Stomach (tissue), 9 donors: ENCODE data around the gene DNASE1L2. TPM values are rescaled to one million over a fixed set of nuclear protein-coding genes. Genes with fewer than 3 reads are reported as not detected.

Source experiments
- DNase-seq, 2 donors: peaks; one replicate each; pipeline versions ENCODE4 v3.0.0 to v3.0.0-alpha.2; 2013 to 2019
- H3K27ac ChIP-seq, 5 donors: fragments of 200-600 bp in 4 of 5; sonication (generic) in 4 of 5; one replicate each; pipeline ENCODE4 v1.5.1; 2013 to 2019; ENCODE audit warnings: mild to moderate bottlenecking in 1 of 5, moderate library complexity in 1 of 5
- H3K27me3 ChIP-seq, 3 donors: fragments of 200-600 bp; sonication (generic); one replicate each; pipeline ENCODE4 v1.5.1; 2017 to 2019; ENCODE audit warnings: mixed run types in 1 of 3
- H3K36me3 ChIP-seq, 4 donors: fragments of 200-600 bp; sonication (generic); 1 replicate in 3 of 4; 2 replicates in 1 of 4; pipeline ENCODE4 v1.5.1; 2016 to 2019
- H3K4me1 ChIP-seq, 4 donors: fragments of 200-600 bp; sonication (generic); one replicate each; pipeline ENCODE4 v1.5.1; 2016 to 2019
- H3K4me3 ChIP-seq, 4 donors: fragments of 200-600 bp; sonication (generic) in 3 of 4; one replicate each; pipeline ENCODE4 v1.5.1; 2016 to 2019; ENCODE audit warnings: mild to moderate bottlenecking in 1 of 4
- H3K9me3 ChIP-seq, 4 donors: fragments of 200-600 bp; sonication (generic); one replicate each; pipeline ENCODE4 v1.5.1; 2016 to 2019
- CTCF ChIP-seq, 7 experiments: fragments of 450-650 bp in 4 of 7; fragments of 200-600 bp in 3 of 7; sonication (generic) in 3 of 7; IDR thresholded peaks; one replicate each; pipeline ENCODE4 v1.5.1; 2016 to 2019; ENCODE audit warnings: antibody characterized with exemption in 7 of 7, control low read depth in 2 of 7, mild to moderate bottlenecking in 1 of 7
- EP300 ChIP-seq: sonication (generic); formaldehyde crosslinking; IDR thresholded peaks from one replicate; pipeline ENCODE4 v1.6.1; 2017; ENCODE audit warnings: antibody characterized with exemption
- POLR2A ChIP-seq, 4 donors: fragments of 450-650 bp; IDR thresholded peaks; one replicate each; pipeline ENCODE4 v1.6.1; 2016; ENCODE audit warnings: antibody characterized with exemption in 4 of 4, control low read depth in 2 of 4, mild to moderate bottlenecking in 1 of 4, moderate library complexity in 1 of 4
- POLR2AphosphoS5 ChIP-seq, 3 donors: sonication (generic); formaldehyde crosslinking; IDR thresholded peaks; one replicate each; pipeline ENCODE4 v1.6.1; 2016; ENCODE audit warnings: antibody characterized with exemption in 3 of 3
- WGBS, 5 donors: extraction: QIAGEN DNeasy Blood & Tissue Kit in 3 of 5; methylation state at CpG; one replicate each; pipeline versions ENCODE4 v1.1.5 to v1.1.7; 2013 to 2018; 5-methylcytosine and 5-hydroxymethylcytosine counted together
- intact Hi-C: fragments of 100-400 bp; cut with DNase I; formaldehyde crosslinking; loops from one replicate; pipeline ENCODE4 v1.15.1; 2023; ENCODE audit warnings: low total_unique reads
- polyA plus RNA-seq, 3 donors: library from polyadenylated mRNA; stranded (reverse); fragments of 200-250 nt; gene quantifications; one replicate each; pipeline ENCODE4 v1.2.3, GENCODE V29; 2013
- total RNA-seq, 5 donors: library from RNA; depleted of rRNA; stranded (reverse); fragments of >200 nt; gene quantifications; one replicate each; pipeline versions ENCODE4 v1.1.0 to v1.2.3, GENCODE V29; 2014 to 2016
- donor health status: healthy with polysubstance abuse.
- donor health status: Bipolar disorder and iron deficiency.
- donor health status: healthy.

DNASE1L2 gene
- total and polyA plus RNA-seq, 8 donors: 0.68 to 0.90 TPM; not detected in 6

- Histone ChIP-seq H3K27me3 (no peaks in the 10 kb centered on the region), H3K4me3 (no peak overlapping the region), H3K4me1 (peaks cover 26 to 39% (median 35%) of the 10 kb centered on the region in 4 donors), H3K36me3 (peaks cover 52 to 70% (median 64%) of the 10 kb centered on the region in 4 donors), H3K27ac (no peak overlapping the region), H3K9me3 (no peaks in the 10 kb centered on the region)
- 87 to 92% (median 89%) methylated on average over 6 to 25 of the region's 25 CpGs for WGBS, 5 donors
- no peak for DNase-seq
- intact Hi-C loops: no loop called here
- TF ChIP-seq POLR2A (IDR thresholded peaks at IDR 0.05) (no peak), CTCF (IDR thresholded peaks at IDR 0.05) (no peak)
These were observed 8.0 kb upstream of the DNASE1L2 start for GRCh38 chr16:2228161-2228824.

- no peak for DNase-seq
- no peak overlapping the region for H3K4me3 ChIP-seq
- H3K36me3 ChIP-seq: peaks cover 60 to 78% (median 72%) of the 10 kb centered on the region in 4 donors
- no peak for TF ChIP-seq POLR2A (IDR thresholded peaks at IDR 0.05)
- TF ChIP-seq POLR2AphosphoS5 (IDR thresholded peaks at IDR 0.05): no peak
- TF ChIP-seq EP300: no peak
- no peak overlapping the region for H3K27ac ChIP-seq
- WGBS, 5 donors: 88 to 94% (median 91%) methylated on average over 9 to 12 of the region's 12 CpGs
- intact Hi-C loops: no loop called here
- peaks cover 0 to 3% (median 0%) of the 10 kb centered on the region in 3 donors for H3K27me3 ChIP-seq
- H3K4me1 ChIP-seq: peaks cover 23 to 37% (median 33%) of the 10 kb centered on the region in 4 donors
- H3K9me3 ChIP-seq: no peaks in the 10 kb centered on the region
These were observed 7.2 kb upstream of the DNASE1L2 start for GRCh38 chr16:2229091-2229490.

- Histone ChIP-seq H3K4me1 (peaks cover 16 to 30% (median 27%) of the 10 kb centered on the region in 4 donors), H3K4me3 (no peak overlapping the region), H3K36me3 (peaks cover 67 to 85% (median 79%) of the 10 kb centered on the region in 4 donors), H3K27me3 (peaks cover 0 to 7% (median 0%) of the 10 kb centered on the region in 3 donors), H3K9me3 (no peaks in the 10 kb centered on the region), H3K27ac (no peak overlapping the region)
- intact Hi-C loops: no loop called here
- 84 to 94% (median 92%) methylated on average over 8 to 23 of the region's 23 CpGs for WGBS, 5 donors
- TF ChIP-seq POLR2AphosphoS5 (IDR thresholded peaks at IDR 0.05) (no peak), CTCF (IDR thresholded peaks at IDR 0.05) (no peak), POLR2A (IDR thresholded peaks at IDR 0.05) (no peak), EP300 (no peak)
- DNase-seq: no peak
These were observed 6.5 kb upstream of the DNASE1L2 start for GRCh38 chr16:2229632-2230250.

- Histone ChIP-seq H3K27me3 (peaks cover 0 to 11% (median 0%) of the 10 kb centered on the region in 3 donors), H3K4me1 (peaks cover 10 to 24% (median 20%) of the 10 kb centered on the region in 4 donors), H3K9me3 (no peaks in the 10 kb centered on the region), H3K36me3 (peaks cover 73 to 91% (median 85%) of the 10 kb centered on the region in 4 donors), H3K27ac (no peak overlapping the region), H3K4me3 (no peak overlapping the region)
- intact Hi-C loops: no loop called here
- no peak for DNase-seq
- 87 to 95% (median 90%) methylated on average over 7 to 13 of the region's 13 CpGs for WGBS, 5 donors
- TF ChIP-seq POLR2A (IDR thresholded peaks at IDR 0.05): no peak
- TF ChIP-seq CTCF (IDR thresholded peaks at IDR 0.05): no peak
- no peak for TF ChIP-seq POLR2AphosphoS5 (IDR thresholded peaks at IDR 0.05)
- no peak for TF ChIP-seq EP300
These were observed 5.9 kb upstream of the DNASE1L2 start for GRCh38 chr16:2230376-2230775.
